Mesothelial cell of epicardium (in vitro differentiated cells): Measurements from ENCODE around the gene AGPAT3. TPM values are rescaled to one million over a fixed set of nuclear protein-coding genes. Genes with fewer than 3 reads are reported as not detected.

Source experiments
- DNase-seq, 2 experiments: peaks; one replicate each; pipeline ENCODE4 v3.0.0; 2021; ENCODE audit warnings: low spot score in 2 of 2; ENCODE audit not compliant: unreplicated experiment in 2 of 2
- H3K27ac Mint-ChIP-seq: 2 replicates; pipeline ENCODE4 v1.8.0; 2021; ENCODE audit warnings: mixed read lengths
- H3K27me3 Mint-ChIP-seq: 2 replicates; pipeline ENCODE4 v1.8.0; 2021; ENCODE audit warnings: low read depth, mixed read lengths
- H3K36me3 Mint-ChIP-seq: 2 replicates; pipeline ENCODE4 v1.8.0; 2021; ENCODE audit warnings: mixed read lengths
- H3K4me1 Mint-ChIP-seq: 2 replicates; pipeline ENCODE4 v1.8.0; 2021; ENCODE audit warnings: mixed read lengths
- H3K4me3 Mint-ChIP-seq: 2 replicates; pipeline ENCODE4 v1.8.0; 2021; ENCODE audit warnings: mild to moderate bottlenecking, moderate library complexity, mixed read lengths
- H3K9me3 Mint-ChIP-seq: 2 replicates; pipeline ENCODE4 v1.8.0; 2021; ENCODE audit warnings: mixed read lengths
- CTCF ChIP-seq: fragments of 200-600 bp; sonication (generic); IDR thresholded peaks from one replicate; pipeline ENCODE4 v1.5.0; 2021; ENCODE audit warnings: antibody characterized with exemption; ENCODE audit not compliant: unreplicated experiment
- total RNA-seq: library from RNA; stranded (reverse); gene quantifications from 3 replicates; pipeline ENCODE4 v1.2.1, GENCODE V29; 2021

AGPAT3 gene
- total RNA-seq, 1 donor from 2014 or later: 71.0 TPM

GRCh38 chr21:43921979-43922945, 57.2 kb downstream of the AGPAT3 start:
- no peaks in the 10 kb centered on the region for H3K27me3 Mint-ChIP-seq
- H3K27ac Mint-ChIP-seq: peak overlapping the region; percentile 75
- peaks cover 20% of the 10 kb centered on the region for H3K4me1 Mint-ChIP-seq
- DNase-seq: no peak
- no peaks in the 10 kb centered on the region for H3K9me3 Mint-ChIP-seq
- TF ChIP-seq CTCF: no peak
- H3K36me3 Mint-ChIP-seq: peaks cover 7% of the 10 kb centered on the region
- no peak overlapping the region for H3K4me3 Mint-ChIP-seq

GRCh38 chr21:43922949-43923348, 57.9 kb downstream of the AGPAT3 start:
- no peaks in the 10 kb centered on the region for H3K9me3 Mint-ChIP-seq
- H3K4me1 Mint-ChIP-seq: peaks cover 20% of the 10 kb centered on the region
- no peak overlapping the region for H3K4me3 Mint-ChIP-seq
- H3K27me3 Mint-ChIP-seq: no peaks in the 10 kb centered on the region
- H3K27ac Mint-ChIP-seq: no peak overlapping the region
- TF ChIP-seq CTCF: no peak
- DNase-seq: no peak
- H3K36me3 Mint-ChIP-seq: peaks cover 7% of the 10 kb centered on the region

- no peak for TF ChIP-seq CTCF
- Mint-ChIP-seq H3K4me1 (peaks cover 20% of the 10 kb centered on the region), H3K4me3 (no peak overlapping the region), H3K27ac (peak overlapping the region; percentile 16), H3K9me3 (no peaks in the 10 kb centered on the region), H3K27me3 (no peaks in the 10 kb centered on the region), H3K36me3 (peaks cover 5% of the 10 kb centered on the region)
- DNase-seq: no peak
Observed at GRCh38 chr21:43923391-43923790, 58.4 kb downstream of the AGPAT3 start.

GRCh38 chr21:43924421-43925095, 59.5 kb downstream of the AGPAT3 start:
- H3K27me3 Mint-ChIP-seq: no peaks in the 10 kb centered on the region
- H3K36me3 Mint-ChIP-seq: peaks cover 7% of the 10 kb centered on the region
- no peak overlapping the region for H3K4me3 Mint-ChIP-seq
- no peaks in the 10 kb centered on the region for H3K9me3 Mint-ChIP-seq
- H3K27ac Mint-ChIP-seq: no peak overlapping the region
- no peak for DNase-seq
- peaks cover 20% of the 10 kb centered on the region for H3K4me1 Mint-ChIP-seq
- TF ChIP-seq CTCF: no peak

GRCh38 chr21:43925096-43925481, 60.1 kb downstream of the AGPAT3 start:
- H3K27me3 Mint-ChIP-seq: no peaks in the 10 kb centered on the region
- peaks cover 19% of the 10 kb centered on the region for H3K4me1 Mint-ChIP-seq
- TF ChIP-seq CTCF: no peak
- no peaks in the 10 kb centered on the region for H3K9me3 Mint-ChIP-seq
- H3K36me3 Mint-ChIP-seq: peaks cover 7% of the 10 kb centered on the region
- no peak for DNase-seq
- H3K27ac Mint-ChIP-seq: peak overlapping the region; percentile 43
- no peak overlapping the region for H3K4me3 Mint-ChIP-seq
